Left renal cortex interstitium (tissue), 4 donors: ENCODE results near the gene SPTBN5. TPM values are rescaled to one million over a fixed set of nuclear protein-coding genes. Genes with fewer than 3 reads are reported as not detected.

Experiments used
- DNase-seq, 4 donors: peaks; one replicate each; pipeline ENCODE4 v3.0.0-alpha.2; 2013; ENCODE audit warnings: low read depth in 4 of 4, low spot score in 2 of 4, missing footprints in 1 of 4
- polyA plus RNA-seq, 4 donors: library from polyadenylated mRNA; unstranded; fragments of 120-200 nt; gene quantifications; one replicate each; pipeline ENCODE4 v1.2.1, GENCODE V29; 2013; ENCODE audit not compliant: insufficient read length in 4 of 4

SPTBN5 gene
- polyA plus RNA-seq, 4 donors, result 2.2 to 4.9 (median 3.0) TPM

DNA sequence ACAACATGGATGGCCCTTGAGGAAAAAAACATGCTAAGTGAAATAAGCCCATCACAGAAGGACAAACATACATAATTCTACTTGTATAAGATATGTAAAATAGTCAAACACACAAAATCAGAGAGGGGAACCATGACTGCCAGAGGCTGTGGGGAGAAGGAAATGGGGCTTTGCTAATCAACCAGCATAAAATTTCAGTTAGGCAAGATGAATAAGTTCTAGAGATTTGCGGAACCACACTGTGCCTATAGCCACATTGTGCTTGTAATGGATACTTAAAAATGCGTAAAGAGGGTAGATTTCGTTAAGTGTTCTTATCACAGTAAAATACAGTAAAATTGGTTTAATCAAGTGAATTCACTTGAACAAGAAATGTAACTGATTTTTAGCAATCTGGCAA is 33.7 kb upstream of the SPTBN5 start:
- no peak for DNase-seq

DNA sequence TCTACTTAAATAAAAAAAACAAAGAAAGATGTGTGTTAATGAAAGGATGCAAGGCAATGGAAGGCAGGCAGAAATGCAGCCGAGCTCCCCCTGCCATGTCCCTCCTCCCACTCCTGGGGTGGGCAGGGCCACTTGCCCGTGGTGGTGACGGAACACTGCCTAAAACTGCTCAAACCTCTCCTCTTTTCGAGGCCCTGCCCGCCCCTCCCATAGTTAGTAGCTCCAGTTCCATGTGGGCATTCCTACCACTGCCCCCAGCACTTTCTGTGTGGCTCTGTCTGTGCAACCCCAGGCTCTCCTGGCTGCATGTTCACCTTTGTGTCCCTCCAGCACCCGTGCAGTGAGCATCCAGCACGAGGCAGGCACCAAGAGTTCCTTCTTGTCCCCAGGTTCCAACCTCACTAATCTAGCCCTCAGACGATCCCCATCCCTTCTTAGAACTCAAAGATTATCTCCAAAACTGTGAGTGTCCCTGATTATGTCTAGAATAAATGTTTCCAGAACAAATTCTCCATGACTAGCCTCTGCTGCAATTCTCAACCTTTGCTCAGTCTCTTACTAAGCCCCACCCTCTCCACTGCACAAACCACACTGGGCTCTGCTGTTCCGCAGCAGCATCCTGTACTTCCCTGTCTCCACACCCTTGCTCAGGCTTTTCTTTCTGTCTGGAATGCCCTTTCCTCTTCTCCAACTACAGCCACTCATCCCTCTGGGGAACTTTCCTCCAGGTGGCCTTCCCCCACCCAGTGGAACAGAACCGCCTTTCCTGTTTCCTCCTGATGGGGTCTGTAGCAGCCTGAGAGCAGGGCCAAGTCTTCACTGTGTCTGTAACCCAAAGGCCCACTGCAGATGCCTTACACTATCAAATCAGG is 32.6 kb upstream of the SPTBN5 start:
- DNase-seq, result no peak

DNA sequence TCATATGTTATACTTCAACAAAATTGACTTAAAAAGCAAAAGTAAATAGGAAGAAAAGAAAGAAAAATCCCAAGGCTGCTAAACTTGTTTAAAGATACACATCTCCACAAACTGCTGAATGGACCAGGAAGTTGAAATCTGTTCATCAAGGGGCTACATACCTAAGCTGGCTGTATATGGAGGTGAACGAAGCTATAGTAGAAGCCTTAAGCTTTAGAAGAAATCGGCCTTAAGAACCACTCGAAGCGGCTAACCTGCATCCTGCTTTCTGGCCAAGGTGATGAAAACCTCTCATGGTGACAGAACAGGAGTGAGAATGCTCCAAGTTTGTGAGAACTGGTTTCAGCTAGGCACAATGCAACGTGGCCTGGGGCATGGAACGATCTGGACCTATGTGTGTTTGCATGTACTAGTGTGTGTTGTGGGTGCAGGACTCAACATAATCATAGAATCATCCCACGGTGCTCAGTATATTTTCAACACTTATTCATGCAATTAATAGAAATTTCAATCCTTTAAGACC is 31.3 kb upstream of the SPTBN5 start:
- no peak for DNase-seq

DNA sequence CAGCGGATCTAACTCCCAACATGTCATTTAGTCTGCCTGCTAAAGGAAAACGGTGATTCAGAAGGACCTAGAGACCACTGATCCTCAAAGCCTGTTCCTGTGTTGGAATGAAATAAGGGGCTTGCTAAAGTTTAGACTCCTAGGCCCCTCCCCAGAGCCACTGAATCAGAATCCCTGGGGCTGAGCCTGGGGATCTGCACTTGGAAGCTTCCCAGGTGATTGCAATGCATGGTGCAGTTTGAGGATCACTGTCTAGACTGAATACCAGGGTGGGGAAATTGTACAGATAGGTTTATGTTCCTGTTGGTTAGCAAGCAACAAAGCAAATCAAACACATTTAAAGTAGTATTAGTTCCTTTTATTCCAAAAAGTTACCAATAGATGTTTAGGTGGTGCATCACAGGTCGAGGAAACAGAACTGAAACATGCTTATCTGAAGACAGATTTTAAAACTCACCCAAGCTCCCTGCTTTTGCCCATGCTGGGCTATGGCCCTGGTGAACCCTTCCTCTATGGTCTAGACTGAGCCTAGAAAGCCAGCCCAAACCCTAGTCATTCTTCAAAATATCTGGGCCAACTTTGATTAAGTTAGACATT is 29.6 kb upstream of the SPTBN5 start:
- no peak for DNase-seq

DNA sequence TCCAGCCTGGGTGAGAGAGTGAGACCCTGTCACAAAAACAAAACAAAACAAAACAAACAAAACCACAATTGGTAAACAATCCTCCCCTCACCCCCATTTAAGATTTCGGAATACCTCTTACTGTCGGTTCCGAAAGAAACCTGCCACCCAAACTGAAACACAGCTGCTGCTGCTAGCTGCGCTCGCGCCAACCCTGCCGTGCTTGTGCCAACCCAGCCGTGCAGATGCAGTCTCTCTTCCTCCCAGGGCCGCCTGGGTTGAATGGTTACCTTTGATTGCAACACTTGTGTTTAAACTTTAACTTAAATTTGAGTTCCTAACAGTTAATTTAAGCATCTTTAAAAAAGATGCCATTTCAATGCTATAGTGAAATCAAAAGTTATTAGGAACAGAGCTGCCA is 28.5 kb upstream of the SPTBN5 start:
- DNase-seq, result no peak

DNA sequence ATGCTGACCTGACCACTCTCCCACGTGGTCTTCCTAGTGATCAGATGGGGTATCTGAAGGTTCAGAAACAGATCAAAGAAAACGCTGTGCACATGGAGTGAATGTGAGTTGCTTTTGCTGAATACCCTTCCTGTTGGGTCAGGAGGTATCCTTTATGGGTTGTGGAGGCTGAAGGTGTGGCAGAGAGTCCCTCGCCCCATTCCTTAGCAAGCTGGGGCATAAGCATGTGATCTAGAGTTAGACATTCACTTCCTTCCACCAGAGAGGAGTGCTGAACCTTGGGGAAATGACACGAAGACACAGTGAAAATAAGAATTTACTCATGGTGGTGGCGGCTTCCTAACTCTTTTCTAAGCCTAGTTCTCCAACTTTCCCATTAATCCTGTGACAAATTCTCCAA is 27.8 kb upstream of the SPTBN5 start:
- no peak for DNase-seq

DNA sequence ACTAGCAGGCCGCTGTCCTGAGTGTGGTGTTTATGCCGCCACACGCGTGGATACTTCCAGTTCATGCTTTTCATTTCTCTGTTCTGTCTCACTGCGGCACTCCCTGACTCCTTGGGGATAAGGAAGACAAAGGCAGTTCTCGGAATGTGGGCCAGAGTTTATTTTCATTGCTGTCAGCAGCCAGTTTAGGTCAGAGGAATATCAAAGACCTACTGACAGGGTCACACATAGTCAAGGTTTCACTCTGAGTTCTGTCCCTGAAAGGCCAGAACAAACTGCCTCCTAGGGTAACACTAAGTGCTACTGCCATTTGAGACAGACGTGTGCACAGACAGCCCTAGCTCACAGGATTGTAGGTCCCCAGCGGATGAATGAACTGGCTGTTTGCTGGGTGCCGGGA is 27.3 kb upstream of the SPTBN5 start:
- DNase-seq, result no peak

DNA sequence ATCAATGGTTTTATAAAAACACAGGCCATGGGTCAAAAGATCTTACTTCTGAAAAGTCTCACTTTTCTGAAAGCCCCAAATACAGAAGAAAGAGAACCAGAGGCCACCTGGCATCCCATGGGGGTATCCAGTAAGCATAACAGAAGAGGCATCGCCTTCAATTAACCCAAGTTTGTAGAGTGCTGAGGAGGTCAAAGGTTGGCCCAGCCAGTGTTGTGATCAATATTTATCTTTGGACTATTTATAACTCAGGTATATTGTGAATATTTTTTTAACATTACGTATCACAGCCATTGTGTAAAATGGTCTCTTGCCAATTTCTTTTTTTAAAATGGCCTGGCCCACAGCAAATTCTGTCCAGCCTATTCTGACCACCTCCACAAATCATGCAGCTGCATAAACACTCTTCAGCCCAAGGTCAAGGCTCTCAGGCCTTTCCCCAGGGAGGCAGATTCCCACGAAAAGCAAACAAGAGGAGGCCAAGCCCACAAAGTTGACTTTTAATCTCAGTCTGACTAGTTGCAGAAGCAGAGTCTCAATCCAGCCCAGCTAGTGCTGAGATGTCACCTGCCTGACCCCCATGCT is 26.2 kb upstream of the SPTBN5 start:
- DNase-seq, result no peak

DNA sequence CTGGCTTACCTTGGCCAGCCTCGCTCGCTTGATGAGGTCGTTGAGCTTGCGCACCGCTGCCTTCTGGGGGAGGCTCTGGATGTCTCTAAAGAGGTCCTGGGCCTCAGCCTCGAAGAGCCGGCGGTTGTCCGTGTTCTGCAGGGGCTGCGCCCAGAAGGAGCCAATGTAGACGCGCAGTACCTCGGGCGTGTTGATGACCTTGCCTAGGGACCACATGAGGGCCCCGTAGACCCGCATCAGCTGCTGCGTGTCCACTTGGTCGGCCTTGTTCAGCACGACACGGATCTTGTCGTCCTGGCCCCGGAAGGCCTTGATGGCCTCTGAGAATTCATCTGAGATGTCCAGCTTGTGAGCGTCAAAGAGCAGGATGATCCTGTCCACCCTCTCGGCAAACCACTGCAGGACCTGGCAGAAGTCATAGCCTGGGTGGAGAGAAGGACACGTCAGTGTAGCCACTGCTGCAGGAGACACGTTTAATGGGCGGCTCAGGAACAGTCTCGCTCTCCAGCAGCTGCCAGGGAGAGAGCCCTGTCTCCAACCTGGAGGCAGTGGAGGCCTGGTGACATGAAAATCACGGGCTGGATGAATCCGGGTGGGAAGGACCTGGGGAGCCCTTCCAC is 25.5 kb upstream of the SPTBN5 start:
- DNase-seq, result no peak

DNA sequence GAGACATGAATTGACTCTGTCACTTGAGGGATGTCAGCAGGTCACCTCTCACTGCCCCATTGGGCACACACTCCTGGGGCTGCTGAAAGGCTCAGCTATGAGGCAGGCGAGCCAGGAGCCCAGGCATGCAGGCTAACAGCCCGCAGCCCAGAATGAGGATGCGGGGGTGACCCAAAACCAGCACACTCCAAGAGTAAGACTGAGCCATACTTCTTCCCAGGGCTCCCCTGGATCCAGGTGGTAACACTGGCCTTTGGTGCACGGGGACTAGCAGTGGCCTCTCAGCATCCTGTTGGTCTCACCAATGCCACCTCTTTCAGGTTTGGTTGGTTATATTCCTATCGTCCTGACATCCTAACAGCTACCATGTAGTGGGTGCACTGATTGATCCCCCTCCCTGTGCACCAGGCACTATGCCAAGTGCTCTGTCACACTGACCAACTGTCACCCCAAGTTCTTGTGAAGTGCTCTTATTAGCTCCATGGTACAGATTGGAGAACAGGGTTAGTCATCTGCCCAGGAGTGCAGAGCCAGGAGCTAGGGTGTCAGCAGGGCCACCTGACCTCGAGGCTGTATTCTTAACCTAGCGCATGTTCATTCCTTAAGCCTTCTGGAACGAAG is 24.8 kb upstream of the SPTBN5 start:
- no peak for DNase-seq

DNA sequence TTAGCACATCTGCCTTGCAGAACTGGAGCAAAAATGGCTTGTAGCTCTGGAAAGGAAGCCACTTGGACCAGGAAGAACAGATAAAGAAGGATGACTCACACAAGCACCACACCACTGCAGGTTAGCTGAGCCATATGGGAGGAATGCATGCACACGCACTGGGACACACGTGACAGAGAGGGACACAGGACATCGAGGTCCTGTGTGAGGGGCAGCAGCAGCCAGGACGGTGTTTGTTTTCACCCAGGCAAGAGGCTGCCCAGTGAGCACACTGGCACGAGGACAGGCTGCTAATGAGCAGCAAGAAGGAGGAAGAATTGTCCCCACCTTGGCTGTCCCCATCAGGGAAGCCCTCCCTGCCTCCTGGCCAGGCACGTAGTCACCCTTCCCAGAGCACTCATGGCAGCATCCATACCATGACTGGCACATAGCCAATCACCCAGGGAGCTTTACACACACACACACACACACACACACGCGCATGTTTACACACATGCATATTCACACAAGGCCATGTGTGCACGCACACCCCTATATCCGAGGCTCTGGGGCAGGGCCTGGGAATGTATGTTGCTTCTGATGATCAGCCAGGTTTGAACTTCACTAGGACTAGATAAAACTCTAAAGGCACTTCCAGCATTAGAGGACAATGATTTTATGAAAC is 24.0 kb upstream of the SPTBN5 start:
- DNase-seq, result no peak

DNA sequence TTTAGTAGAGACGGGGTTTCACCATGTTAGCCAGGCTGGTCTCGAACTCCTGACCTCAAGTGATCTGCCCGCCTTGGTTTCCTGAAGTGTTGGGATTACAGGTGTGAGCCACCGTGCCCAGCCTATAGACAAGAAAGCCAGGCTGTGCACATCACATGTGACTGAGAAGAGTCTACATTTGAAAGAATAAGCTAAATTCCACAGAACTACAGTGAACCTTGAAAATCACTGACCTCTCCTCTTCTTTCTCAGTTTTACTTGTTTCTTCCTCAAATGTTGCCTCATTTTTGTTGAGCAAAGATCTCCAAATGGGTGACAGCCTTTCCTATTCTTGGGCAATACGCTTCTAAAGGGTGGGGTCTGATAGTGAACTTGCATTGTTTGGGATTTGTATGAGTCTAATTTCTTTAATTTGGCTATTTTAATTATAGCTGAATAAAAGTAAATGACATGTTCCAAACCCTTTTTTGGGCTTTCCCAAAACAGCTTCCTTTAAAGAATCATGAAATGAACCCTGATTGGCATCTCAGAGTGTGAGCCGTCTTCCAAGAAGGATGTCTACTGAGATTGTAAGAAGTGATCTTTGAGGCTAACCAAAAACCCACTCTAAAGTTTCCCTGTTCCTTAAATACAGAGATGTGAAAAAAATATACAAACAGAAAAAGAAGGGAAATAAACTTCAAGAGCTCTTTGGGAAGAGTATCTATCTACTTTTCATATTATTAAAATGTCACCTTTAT is 21.6 kb upstream of the SPTBN5 start:
- DNase-seq, result no peak

DNA sequence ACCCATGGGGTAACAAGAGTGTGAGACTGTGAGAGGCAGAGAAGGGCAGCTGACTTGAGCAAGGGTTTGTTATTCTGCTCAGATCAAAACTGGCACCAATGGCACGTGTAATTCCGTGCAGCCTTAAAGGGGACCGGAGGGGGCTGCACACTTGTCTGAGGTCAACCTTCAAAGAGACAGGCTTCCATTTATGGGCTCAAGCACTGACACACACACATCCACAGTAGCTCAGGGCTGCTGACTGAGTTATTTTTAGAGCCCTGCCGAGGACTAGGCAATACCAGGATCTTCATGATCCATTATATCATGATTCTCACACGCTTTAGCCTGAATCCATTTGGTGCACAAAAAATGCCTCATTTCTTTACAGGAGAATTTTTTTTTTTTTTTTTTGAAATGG is 20.6 kb upstream of the SPTBN5 start:
- no peak for DNase-seq

DNA sequence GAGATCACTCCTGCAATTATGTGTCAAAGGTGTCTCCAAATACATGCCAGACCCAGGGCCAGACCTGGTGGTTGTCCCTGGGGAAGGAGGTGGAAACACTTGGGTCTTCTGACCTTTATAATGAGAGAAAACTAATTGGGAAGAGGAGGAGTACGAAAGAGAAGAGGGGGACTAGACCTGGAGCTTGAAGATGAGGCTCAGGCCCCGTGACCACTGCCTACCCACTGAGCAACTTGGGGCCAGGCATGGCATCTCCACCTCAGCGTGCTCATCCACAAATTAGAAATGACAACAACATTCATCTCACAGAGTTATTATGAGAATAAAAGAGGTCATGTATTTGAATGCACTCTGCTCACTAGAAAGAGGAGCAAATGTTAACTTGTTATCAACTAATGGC is 19.4 kb upstream of the SPTBN5 start:
- no peak for DNase-seq

DNA sequence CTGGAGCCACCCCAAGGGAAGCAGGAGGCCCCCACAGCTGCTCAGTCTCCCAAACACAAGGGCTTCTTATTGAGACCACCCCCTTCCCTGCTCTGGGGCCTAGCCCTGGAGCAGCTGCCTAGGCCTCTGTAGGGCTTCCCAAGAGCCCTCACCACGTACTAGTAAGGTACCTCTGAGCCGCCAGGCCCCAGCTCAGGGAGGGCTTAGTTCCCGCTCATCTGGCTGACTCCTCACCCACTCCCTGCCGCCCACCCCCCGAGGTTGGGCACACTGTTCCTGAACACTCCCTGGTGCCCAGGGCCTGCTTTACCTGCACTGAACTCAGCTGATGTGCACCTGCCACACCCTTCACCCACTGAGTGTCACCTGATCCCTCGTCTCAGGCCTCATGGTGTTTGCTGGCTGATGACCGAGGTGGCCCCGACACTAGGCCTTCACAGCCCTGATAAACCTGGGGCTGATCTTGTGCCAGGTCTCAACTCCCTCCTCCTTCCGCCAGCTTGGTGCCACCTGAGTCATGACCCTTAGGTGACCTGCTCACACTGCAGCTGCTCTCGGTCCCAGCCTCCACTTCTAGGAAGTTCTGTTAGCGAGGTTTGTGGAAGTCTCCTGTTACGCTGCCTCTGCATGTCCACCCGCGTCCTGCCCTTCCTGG is 18.0 kb upstream of the SPTBN5 start:
- DNase-seq, result no peak

DNA sequence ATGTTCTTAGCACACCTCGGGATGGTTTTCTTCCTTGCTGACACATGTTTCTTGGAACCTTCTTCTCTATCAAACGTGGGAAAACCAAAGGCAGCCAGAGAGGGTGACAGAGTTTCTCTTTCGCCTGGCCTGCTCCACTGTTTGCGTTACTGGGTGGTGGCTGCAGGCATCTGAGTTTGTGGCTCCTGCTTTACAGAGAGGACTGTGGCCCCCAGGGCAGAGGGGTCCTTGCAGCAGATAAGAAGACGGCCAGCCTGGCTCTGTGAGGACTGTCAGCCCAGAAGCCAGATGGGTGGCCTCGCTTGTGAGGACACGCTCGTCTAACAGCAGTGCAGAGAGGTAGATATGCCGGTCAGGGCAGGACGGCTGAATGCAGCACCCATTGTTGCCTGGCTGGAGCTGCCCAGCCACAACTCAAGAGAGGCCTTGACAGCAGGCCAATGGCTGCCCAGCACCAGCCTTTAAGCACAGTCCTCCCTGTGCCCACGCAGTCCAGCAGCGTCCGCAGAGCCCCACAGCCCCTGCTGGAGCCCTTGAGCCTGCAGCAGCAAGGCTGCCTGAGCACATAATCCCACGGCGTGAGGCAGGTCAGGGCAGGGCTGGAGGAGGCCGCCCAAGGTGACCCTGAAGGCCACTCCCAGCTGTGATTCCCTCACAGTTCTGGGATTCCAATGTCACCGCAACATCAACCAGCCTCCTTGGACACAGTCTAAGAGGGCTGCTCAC is 15.0 kb upstream of the SPTBN5 start:
- no peak for DNase-seq

DNA sequence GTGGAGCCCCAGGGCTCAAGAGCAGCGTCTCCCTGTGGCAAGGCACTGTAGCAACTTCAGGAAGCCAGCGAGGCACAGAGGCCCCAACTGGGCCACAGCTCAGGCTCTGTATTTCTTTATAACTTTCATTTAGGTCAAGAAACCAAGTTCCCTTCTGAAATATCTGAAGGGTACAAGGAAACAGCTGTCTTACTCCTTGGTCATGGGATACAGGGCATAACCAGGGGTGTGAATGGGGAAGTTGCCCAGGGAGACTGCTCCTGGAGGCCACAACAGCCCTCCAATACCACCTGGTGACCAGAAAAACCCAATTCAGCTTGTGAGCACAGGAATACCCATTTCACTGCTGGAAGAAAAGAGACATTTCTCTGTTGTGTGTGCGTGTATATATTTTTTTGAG is 13.3 kb upstream of the SPTBN5 start:
- no peak for DNase-seq

DNA sequence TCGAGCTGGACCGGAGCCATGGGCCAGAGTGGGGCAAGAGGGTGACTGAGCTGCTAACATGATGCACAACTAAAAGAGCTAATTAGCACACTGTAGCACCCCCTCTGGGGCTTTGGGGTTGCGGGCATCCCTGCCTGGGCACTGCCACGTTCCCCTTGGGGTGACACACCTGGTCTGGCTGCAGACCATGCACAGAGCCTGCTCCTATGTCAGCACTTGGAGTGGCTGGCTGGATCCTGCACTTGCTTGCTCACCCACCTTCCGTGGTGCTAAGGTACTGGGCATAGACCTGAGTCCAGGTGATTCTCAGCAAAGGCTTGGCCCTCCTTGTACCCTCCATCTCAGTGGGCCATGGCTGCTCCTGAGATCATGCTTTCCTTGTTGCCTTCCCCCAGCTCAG is 12.8 kb upstream of the SPTBN5 start:
- no peak for DNase-seq
